Stimulated activated CD4-positive, alpha-beta T cell treated with anti-CD3 and anti-CD28 coated beads, Interleukin-12 subunit alpha, Interleukin-12 subunit beta, amount 100 ng/mL, for 48 hours (primary cell): ENCODE results near the gene AGTR1.

Experiments used
- DNase-seq, 3 donors: peaks; one replicate each; pipeline ENCODE4 v3.0.0-alpha.2; 2020; ENCODE audit warnings: low read depth in 2 of 3, low spot score in 1 of 3

AGTR1 gene

DNA sequence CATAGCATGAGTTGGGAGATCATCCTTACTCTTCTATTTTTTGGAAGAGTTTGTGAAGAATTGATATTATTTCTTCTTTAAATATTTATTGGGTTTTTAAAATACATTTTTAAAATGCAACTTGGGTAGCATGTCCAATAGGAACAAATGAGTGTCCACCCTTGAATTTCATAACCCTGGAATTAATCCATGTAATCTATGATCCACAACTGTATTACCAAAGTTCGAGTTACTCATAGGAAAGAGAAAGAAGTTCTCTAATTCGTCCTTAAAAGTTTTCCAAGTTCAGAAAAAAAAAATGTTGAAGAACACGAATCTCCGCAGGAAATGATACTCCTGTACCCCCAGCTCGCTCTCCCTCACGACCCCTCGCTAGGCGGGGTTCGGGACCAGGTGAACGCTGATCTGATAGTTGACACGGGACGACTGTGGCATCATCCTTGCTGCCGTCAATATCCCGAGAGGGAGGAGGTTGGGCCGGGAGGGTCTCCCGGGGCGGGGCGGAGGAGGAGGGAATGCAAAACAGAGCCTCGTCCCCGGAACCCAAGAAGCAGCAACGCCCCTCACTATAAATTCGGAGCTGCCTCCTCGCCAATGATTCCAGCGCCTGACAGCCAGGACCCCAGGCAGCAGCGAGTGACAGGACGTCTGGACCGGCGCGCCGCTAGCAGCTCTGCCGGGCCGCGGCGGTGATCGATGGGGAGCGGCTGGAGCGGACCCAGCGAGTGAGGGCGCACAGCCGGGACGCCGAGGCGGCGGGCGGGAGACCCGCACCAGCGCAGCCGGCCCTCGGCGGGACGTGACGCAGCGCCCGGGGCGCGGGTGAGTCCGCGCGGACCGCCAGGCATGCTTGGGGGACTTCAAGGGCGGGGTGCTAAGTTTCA, at the start of gene AGTR1:
AGTR1 (plus strand) TSS at position 598 of the 884 bp plus-strand sequence. CDS start 43,133 bp downstream, outside the sequence.
- no peak for DNase-seq

DNA sequence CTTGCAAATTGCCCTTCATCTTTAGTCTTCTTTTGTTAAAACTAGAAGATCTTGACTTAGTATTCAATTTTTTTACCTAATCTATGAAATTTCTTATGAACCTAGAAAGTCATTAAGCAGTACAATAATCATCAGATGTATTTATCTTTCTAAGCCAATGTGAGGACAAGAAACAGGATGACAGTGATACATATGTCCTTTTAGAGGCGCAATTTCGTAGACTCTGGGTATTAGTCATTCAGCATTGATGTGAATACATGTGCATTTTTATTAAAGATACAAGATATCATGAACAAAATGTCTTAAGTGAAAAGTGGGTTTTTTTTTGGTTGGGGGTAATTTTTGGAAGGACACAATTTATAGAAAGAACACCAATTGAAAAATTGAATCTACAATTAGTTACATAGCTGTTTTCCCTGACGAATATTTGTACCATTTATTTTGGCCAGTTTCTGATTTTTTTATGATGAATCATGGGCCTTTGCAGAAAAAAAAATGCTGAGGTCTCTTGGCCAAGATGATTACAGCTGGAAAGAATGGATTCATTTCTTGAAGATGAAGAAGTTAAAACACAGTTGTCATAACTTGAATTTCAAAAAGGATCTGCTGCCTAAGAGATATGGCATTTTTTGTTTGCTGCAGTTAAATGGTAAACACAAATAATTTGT, 48.9 kb upstream of the AGTR1 start:
- no peak for DNase-seq

DNA sequence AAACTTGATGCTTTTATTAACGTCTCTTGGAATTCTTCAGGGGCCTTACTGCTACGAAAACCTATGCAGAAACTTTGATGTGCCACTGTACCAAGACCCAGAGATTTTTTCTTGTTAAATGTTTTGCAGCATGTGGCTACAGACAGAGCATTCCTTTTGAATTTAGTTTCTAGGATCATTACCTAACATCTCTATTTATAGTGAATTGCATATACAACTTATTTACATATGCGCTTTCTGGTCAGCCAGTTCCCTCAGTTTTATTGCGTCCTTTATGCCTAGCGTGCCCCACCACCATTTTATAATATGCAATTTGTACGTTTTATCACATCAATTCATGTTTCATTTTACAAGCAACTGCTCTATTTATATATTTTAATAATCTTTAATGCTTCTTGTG, 46.2 kb upstream of the AGTR1 start:
- no peak for DNase-seq

DNA sequence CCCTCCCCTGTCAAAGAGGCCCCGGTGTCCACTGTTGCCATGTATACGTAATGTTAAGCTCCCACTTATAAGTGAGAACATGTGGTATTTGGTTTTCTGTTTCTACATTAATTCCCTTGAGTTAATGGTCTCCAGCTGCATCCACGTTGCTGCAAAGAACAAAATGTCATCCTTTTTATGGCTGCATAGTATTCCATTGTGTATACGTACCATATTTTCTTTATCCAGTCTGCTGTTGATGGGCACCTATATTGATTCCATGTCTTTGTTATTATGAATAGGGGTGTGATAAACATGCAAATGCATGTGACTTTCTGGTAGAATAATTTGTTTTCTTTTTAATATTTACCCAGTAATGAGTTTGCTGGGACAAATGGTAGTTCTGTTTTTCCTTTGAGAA, 43.3 kb upstream of the AGTR1 start:
- DNase-seq, result no peak

DNA sequence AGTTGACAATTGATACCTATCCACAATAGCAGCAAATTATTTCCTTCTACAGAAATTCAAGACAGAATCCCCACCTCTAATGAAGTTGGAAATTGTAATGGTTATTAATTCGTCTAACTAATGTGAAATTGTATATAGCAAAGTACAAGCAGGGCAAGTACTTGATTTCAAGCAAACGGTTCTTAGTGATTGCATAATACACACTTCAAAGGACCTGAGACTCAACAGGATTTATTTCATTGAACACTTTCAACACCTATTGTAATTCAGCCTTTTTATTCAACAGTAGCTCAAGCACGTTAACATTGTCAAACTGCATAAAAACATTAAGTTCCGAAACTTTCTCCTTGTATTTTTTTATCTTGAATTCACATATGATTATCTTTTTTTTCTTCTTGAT, 40.2 kb upstream of the AGTR1 start:
- DNase-seq, result no peak

DNA sequence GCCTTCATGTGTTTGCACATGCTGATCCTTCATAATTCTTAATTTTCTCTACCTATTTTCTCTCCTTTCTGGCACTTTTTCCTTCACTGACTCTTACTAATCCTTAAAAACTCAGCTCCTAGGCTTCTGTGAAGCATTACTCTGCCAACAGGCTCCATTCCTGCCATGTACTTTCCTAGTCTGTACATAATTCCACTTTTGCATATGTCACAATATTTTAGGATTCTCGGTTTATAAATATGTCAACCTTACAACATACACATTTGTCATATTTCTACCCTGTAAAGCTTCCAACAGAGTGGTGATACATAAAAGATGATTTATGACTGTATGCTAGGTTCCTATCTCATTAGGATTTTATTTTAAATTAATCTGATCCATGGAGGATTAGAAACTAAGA, 38.2 kb upstream of the AGTR1 start:
- DNase-seq, result no peak

DNA sequence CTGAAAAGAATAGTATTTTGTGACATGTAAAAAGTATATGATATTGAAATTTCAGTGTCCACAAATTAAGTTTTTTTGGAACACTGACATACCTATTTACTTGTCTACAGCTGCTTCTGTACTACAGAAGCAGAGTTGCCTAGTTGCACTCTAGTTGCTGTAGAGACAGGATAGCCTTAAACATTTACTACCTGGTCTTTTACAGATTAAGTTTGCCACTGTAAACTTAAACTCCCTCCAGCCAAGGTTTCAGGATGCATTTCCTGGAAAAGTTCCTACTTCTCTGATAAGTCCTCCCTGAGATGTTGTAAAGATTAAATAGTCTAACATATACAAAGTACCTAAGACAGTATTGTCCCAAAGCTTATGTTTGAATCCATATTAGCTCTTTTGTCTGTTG, 17.4 kb upstream of the AGTR1 start:
- DNase-seq, result no peak

DNA sequence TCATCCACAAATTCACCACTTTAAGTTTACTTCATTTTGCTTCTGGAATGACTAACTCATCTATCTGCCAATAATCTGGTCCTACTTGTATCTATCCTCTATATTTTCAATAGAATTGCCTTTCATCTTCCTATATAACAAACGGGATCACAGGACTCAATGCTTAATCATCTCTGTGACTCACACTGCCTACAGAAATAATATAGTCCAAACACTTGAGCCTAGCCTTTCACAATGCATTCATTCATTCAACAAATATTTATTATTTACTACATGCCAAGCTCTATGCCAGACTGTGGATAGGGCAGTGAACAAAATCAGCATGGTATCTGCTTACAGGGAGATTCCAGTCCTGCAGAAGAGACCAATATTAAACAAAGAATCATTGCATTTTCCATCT, 16.6 kb upstream of the AGTR1 start:
- no peak for DNase-seq

DNA sequence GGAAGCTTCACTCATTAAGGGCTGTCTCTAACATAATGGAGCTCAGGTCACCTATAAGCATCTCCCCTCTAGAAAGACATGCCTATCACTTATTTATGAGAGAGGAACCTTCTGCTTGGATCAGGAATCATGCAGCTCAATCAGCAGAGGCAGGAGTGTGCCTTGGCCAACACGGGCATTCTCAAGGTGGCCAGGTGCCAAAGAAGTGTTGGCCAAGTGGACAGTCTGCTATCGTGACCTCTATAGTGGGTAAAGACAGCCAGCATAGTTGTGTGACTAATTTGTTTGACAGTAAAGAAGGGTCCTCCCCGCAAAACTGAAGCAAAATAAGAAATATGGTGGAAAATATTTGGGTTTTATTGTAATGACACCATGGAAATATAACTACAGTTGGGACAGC, 14.7 kb upstream of the AGTR1 start:
- no peak for DNase-seq

DNA sequence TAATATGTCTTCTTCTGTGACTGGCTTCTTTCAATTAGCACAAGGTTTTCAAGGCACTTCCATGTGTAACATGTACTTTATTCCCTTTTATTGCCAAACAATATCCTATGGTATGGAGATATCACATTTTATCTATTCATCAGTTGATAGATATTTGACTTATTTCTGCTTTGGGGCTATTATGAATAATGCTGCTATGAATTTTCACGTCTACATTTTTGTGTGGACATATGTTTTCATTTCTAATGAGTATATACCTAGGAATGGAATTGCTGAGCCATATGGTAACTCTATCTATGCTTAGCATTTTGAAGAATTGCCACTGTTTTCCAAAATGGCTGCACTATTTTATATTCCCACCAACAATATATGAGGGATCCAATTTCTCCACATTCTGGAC, 3.6 kb upstream of the AGTR1 start:
- no peak for DNase-seq

DNA sequence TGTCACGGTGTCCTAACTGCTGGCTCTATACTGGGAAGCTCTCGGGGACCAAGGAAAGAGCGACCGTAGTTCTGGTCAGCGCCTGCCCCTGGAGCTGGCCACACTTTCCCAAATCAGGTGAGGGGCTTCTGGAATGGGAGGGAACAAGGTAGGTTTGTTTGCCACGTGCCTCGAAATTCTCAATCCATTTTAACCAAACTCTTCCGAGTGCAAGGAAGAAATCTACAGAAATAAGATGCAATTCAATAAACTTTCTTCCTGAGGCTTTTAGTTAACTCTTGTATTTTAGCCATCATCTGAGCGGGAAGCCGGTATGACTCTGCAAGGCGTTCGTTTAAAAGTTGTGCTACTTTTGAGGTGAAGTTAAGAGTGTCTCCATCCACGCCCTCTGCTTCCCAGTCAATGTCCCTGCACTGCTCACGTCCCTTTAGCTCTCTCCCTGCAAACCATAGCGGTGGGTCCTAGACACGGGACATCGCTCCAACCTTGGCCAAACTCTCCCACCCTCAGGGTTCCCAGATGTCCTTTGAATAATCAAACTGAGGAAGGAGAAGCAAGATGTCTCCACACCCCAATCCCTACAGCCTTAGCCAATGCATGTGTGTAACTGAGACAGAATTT, 597 bp downstream of the AGTR1 start:
- no peak for DNase-seq

DNA sequence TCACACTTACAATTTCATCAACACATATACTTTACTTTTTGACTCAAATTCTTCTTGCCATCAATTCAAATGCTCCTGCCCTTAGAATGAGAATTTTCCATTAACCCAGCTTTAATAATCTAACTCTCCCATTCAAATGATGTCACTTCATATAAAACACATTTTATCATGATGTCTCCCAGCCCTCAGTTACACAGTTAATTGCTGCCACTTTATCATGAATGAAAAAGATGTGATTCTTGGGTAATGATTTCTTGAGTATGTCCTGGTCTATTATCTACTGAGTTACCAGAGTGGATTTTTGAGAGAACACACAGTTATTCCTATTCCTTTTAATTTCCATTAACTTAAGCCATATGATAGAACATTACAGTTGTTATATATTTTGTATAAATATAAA, 7.6 kb downstream of the AGTR1 start:
- no peak for DNase-seq

DNA sequence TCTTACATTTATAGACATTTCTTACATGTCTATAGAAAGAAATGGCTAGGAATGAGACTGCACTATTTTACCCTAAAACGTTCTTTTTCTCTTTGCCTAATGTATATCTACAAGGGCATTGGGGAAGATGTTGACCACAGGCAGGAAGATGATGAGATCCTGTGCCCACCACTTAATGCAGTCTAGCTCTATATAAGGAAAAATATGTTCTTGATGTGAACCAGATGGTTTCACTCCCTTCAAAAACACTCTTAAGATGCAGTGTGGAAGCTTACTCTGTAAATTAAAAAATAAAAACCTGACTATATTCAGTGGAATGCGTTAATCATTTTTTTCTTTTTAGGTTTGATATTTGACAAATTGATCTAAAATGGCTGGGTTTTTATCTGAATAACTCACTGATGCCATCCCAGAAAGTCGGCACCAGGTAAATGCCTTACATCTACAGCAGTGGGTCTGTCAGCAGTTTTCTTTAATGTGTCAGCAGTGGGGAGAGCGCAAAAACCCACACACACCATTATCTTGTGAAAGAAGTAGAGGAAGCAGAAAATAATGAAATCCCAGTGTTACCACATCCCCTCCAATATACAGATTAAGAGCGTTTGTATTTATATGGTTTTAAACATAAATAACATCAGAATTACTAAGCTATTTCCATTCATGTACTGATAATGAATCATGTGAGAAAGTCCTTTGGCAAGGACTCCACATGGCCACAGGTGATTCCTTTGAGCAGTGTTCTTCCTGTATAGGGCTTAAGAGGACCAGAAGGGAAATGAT, 10.1 kb downstream of the AGTR1 start:
- DNase-seq, result no peak

DNA sequence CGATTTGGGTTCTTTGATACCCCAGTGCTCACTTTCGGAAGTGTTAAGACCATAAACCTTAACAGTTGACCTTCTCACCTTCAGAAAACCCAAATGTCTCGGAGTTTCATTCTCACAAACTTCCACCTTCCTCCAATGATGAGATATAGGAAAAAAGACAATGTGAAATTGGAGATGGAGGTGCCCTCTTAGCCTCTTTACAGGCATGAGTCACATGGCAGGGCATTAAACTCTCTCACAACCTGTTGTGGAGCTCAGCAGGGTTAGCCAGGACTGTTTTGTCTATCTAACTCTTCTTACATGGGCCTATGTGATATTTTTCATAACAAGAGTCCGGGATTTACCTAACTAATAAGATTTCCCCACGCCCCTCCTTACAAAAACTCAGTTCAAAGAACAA, 10.7 kb downstream of the AGTR1 start:
- DNase-seq, result no peak

DNA sequence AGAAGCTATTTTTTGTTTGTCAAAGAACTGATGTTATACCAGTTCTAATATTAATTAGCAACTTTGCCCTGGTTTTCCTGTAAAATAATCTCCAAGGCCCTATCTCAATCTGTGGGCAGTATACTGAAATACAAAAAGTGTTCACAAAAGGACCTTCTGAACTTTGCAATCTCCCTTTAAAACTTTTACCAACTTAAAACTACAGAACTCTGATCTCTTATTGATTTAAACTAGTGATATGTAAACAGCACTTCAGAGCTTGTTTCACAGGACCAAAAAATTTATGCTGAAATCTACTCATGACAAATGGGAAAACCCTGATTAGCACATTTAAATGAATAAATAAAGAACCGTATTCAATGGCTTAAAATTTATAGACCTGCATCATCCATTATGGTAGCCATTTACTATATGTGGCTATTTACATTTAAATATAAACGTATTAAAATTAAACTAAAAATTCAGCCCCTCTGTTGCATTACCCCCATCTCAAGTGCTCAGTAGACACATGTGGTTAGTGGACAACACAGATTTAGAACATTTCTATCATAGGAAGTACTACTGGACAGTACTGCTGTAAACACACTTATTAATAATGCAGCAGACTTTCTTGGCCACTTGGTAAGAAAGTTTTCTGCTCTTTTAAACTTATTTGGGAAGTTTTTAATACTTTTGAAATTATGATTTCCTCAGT, 12.0 kb downstream of the AGTR1 start:
- no peak for DNase-seq

DNA sequence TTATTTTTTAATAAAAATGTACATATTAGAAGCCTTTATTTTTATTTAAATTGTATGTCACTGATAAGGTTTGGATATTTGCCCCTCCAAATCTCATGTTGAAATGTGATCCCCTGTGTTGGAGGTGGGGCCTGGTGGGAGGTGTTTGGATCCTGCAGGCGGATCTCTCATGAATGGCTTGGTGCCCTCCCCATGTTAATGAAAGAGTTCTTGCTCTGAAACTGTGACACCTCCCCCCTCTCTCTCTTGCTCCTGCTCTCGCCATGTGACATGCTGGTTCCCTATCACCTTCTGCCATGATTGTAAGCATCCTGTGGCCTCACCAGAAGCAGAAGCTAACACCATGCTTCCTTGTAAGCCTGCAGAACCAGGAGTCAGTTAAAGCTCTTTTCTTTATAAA, 13.0 kb downstream of the AGTR1 start:
- no peak for DNase-seq

DNA sequence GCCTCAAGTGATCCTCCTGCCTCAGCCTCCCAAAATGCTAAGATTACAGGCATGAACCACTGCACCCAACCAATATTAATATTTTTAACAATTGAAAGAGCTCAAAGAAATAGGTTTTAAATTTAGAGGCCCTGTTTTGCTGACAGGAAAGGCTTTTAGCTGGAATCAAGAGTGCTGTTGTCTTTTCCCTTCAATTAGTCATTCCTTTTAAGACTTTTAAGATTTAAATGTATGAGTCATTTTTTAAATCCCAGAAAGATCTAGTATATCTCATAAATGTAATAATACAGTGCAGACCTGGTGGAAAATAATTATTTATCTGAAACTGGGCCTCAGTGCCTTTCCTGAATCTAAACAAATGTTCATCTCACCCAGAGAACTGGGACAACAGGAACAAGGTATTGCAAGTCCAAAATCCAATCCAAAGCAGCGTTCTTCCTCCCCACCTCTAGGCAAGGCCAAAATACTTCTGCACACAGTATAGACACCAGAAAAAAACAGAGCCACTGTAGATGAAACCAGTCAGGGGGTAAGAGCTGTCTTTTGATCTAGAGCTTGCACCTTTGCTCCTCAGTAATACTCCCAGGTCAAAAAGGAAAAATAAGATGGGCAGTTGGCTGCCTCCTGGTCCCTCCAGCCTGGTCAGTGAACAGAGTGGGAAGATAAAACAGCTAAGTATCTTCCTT, 14.4 kb downstream of the AGTR1 start:
- DNase-seq, result no peak

DNA sequence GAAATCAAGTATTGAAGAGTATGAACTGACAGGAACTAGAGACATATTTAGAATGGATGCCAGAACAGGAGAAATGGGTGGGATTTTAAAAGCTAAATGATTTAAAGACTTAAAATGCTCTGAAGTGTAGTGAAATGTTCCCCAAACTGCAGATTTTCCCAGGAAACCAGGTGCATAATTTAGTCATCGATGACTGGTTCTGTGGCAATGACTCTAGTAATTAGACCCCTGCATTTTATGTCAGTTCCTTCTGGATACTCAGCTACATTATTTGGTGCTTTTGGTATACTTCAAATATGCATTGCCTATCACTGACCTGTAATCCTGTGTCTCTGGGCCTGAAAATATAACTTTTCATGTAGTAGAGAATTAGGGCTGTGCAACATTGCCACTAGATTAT, 16.8 kb downstream of the AGTR1 start:
- no peak for DNase-seq

DNA sequence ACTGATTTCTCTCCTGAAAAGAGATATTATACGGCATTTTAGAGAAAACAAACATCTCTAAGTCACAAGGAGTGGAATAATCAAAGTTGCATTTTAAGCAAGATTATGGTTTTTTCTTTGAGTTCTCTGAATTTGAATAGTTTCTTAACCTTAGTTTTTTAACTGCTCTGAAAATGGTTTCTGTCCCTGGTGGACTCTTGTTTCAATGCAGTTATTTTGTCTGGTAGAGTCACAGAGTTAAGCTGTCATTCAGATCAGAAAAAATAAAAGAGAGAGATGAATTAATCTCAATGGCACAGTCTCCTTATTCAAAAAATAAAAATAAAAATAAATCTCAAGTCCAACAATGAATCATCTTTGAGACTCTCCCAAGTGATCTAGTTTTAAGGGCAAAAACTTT, 19.0 kb downstream of the AGTR1 start:
- no peak for DNase-seq

DNA sequence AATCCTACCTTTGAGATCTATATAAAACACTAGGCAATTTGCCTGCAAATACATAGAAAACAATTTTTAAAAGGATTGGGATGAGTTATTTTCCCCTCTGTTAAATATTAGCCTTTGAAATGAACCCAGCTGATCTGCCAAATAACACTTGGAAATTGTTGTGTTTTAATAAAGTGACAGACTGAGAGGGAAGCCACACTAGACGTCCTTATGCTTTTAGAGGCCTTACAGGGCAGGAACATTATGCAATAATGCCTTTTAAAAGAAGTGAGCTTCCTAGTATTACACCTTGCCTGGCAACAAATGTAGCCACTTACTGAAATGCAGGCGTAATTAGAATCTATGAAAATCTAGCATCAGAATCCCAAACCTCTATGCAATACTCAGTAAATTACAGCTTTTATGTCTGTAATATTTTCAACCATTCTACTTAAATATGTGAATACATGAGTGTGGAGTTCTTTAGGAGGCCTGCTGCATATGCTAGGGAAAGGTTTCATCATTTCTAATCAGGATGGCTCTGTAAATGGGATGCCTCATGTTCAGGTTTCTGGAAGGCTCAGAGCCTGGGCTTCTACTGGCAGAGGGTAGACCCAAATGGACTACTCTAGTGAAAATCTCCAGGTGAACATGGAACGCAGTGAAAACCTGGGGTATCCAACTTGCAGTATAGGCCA, 20.3 kb downstream of the AGTR1 start:
- no peak for DNase-seq
